MCF 10A (cell line): ENCODE data around the gene ZNF786. TPM values are rescaled to one million over a fixed set of nuclear protein-coding genes. Genes with fewer than 3 reads are reported as not detected.
"Not testable (repeated sequence)": the region's sequence is repeated elsewhere in the genome, so short reads cannot be mapped to it uniquely, and the experiment has no call there.

Source experiments
- BruUV-seq: library from RNA; stranded (reverse); fragments of 400-500 nt; replicated peaks from 2 replicates; lab custom pipeline; 2021; lab: Mats Ljungman, UMichigan
- CTCF ChIA-PET: fragments of 300-600 bp; sonication (Branson Sonifier 250); formaldehyde crosslinking; extraction: SDS; loops from one replicate; lab custom pipeline; 2021; ENCODE audit warnings: antibody characterized with exemption, inconsistent platforms; lab: Yijun Ruan, JAX
- POLR2A ChIA-PET: fragments of 300-600, 350-650 bp; sonication (Branson Sonifier 250); formaldehyde crosslinking; extraction: SDS; loops from one replicate; lab custom pipeline; 2020; ENCODE audit warnings: antibody characterized with exemption, inconsistent platforms; lab: Yijun Ruan, JAX
- DNase-seq: peaks from one replicate; pipeline ENCODE4 v3.0.0-alpha.2; 2018; ENCODE audit not compliant: unreplicated experiment
- H3K27ac Mint-ChIP-seq: one replicate; pipeline ENCODE4 v1.8.0; 2022; ENCODE audit warnings: mild to moderate bottlenecking, low read depth, mixed read lengths; ENCODE audit not compliant: unreplicated experiment
- H3K27me3 Mint-ChIP-seq: one replicate; pipeline ENCODE4 v1.8.0; 2022; ENCODE audit warnings: mixed read lengths; ENCODE audit not compliant: insufficient read depth, unreplicated experiment
- H3K36me3 Mint-ChIP-seq: one replicate; pipeline ENCODE4 v1.8.0; 2022; ENCODE audit warnings: mild to moderate bottlenecking, moderate library complexity, mixed read lengths; ENCODE audit not compliant: insufficient read depth, unreplicated experiment
- H3K4me1 Mint-ChIP-seq: one replicate; pipeline ENCODE4 v1.8.0; 2022; ENCODE audit warnings: mixed read lengths; ENCODE audit not compliant: insufficient read depth, unreplicated experiment
- H3K4me3 Mint-ChIP-seq: one replicate; pipeline ENCODE4 v1.8.0; 2022; ENCODE audit warnings: mild to moderate bottlenecking, moderate library complexity, mixed read lengths; ENCODE audit not compliant: unreplicated experiment
- H3K9me3 Mint-ChIP-seq: one replicate; pipeline ENCODE4 v1.8.0; 2022; ENCODE audit warnings: mixed read lengths; ENCODE audit not compliant: unreplicated experiment
- intact Hi-C: fragments of 100-400 bp; cut with micrococcal nuclease; formaldehyde crosslinking; loops from 2 replicates; pipeline ENCODE4 v1.14.1; 2022
- total RNA-seq: library from RNA; stranded (reverse); gene quantifications from 2 replicates; pipeline ENCODE4 v1.2.3, GENCODE V29; 2022
- TF ChIP-seq, protein P1 (sequence below): fragments of 200-600 bp; IDR thresholded peaks from one replicate; pipeline ENCODE4 v1.8.0; 2022; ENCODE audit warnings: antibody characterized with exemption, mild to moderate bottlenecking; ENCODE audit not compliant: unreplicated experiment

The ZNF786 gene
- total RNA-seq, 1 experiment from 2014 or later: 5.6 TPM

DNA sequence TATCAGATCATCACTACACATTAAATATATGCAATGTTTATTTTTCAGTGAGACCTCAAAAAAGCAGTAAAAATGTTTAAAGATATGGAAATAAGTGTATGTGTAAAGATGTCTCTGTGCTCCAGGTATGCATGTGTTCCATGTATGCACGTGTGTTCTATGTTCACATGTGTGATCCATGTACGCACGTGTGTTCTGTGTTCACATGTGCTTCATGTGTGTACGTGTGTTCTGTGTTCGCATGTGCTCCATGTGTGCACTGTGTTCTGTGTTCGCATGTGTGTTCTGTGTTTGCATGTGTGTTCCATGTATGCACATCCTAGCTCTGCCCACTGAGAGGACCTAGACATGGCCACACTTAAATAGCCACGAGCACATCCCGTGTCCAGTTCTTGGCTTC, 46.6 kb downstream of the ZNF786 start:
- TF ChIP-seq, protein P1, sequence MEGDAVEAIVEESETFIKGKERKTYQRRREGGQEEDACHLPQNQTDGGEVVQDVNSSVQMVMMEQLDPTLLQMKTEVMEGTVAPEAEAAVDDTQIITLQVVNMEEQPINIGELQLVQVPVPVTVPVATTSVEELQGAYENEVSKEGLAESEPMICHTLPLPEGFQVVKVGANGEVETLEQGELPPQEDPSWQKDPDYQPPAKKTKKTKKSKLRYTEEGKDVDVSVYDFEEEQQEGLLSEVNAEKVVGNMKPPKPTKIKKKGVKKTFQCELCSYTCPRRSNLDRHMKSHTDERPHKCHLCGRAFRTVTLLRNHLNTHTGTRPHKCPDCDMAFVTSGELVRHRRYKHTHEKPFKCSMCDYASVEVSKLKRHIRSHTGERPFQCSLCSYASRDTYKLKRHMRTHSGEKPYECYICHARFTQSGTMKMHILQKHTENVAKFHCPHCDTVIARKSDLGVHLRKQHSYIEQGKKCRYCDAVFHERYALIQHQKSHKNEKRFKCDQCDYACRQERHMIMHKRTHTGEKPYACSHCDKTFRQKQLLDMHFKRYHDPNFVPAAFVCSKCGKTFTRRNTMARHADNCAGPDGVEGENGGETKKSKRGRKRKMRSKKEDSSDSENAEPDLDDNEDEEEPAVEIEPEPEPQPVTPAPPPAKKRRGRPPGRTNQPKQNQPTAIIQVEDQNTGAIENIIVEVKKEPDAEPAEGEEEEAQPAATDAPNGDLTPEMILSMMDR: no peak
- POLR2A ChIA-PET: interaction anchor here (0.6 kb wide), 1 partner anchor 30 kb away, joined by 3 read pairs; no protein-coding TSS in a partner anchor
- Mint-ChIP-seq H3K36me3 (no peaks in the 10 kb centered on the region), H3K27ac (no peak overlapping the region), H3K9me3 (no peaks in the 10 kb centered on the region), H3K4me1 (no peaks in the 10 kb centered on the region), H3K4me3 (no peak overlapping the region), H3K27me3 (no peaks in the 10 kb centered on the region)
- no peak for DNase-seq
- no TSS peak for BruUV-seq
- intact Hi-C loops: no loop called here
- CTCF ChIA-PET: interaction anchor here (0.8 kb wide), 1 partner anchor 56 kb away, joined by 4 read pairs; no protein-coding TSS in a partner anchor

DNA sequence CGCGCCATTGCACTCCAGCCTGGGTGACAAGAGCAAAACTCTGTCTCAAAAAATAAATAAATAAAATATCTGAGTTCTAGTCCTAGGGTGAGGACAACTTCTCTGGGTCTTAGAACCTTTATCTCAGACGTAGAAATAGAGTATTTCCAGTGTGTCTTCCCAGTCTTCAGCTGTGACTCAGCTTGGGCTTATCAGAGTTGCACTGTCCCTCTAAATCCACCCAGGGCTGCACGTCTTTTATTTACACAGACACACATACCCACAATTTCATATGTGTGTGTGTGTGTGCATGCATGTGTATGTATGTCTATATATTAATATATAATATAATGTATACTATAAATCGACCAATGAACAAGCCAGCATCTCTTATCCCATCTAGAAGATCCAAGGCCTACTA, 49.2 kb downstream of the ZNF786 start:
- H3K36me3 Mint-ChIP-seq: no peaks in the 10 kb centered on the region
- H3K27me3 Mint-ChIP-seq: no peaks in the 10 kb centered on the region
- TF ChIP-seq, protein P1: no peak
- ChIA-PET POLR2A (no interaction called here), CTCF (interaction anchor here (0.6 kb wide), 1 partner anchor 669 kb away, joined by 3 read pairs; no protein-coding TSS in a partner anchor)
- H3K27ac Mint-ChIP-seq: no peak overlapping the region
- intact Hi-C loops: no loop called here
- no peaks in the 10 kb centered on the region for H3K4me1 Mint-ChIP-seq
- no peaks in the 10 kb centered on the region for H3K9me3 Mint-ChIP-seq
- H3K4me3 Mint-ChIP-seq: no peak overlapping the region
- BruUV-seq: no TSS peak
- DNase-seq: no peak

DNA sequence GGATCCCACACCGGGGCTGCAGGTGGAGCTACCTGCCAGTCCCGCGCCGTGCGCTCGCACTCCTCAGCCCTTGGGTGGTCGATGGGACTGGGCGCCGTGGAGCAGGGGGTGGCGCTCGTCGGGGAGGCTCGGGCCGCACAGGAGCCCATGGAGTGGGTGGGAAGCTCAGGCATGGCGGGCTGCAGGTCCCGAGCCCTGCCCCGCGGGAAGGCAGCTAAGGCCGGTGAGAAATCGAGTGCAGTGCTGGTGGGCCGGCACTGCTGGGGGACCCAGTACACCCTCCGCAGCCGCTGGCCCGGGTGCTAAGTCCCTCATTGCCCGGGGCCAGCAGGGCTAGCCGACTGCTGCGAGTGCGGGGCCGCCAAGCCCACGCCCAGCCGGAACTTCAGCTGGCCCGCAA, 51.9 kb downstream of the ZNF786 start:
- H3K27me3 Mint-ChIP-seq, H3K9me3 Mint-ChIP-seq, H3K27ac Mint-ChIP-seq, intact Hi-C loops, POLR2A ChIA-PET, H3K4me3 Mint-ChIP-seq, H3K4me1 Mint-ChIP-seq, BruUV-seq, H3K36me3 Mint-ChIP-seq, DNase-seq: not testable (repeated sequence)
- CTCF ChIA-PET: interaction anchor here (1.0 kb wide), 1 partner anchor 20 kb away, joined by 4 read pairs; no protein-coding TSS in a partner anchor

DNA sequence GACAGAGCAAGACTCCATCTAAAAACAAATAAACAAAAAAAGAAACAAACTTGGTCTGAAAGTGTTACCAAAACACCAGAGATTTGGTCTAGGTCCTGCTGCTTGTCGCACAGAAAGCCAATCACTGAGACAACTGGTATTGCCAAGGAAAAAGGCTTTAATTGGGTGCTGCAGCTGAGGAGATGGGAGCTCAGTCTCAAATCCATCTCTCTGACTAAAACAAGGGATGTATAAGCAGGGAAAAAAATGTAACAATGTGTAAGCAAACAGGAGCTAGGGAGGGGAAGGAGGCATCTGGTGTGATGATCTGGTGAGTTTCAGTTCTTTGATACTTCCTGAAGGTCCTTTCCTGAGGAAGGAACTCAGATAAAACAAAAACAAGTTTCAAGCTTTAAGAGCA, 53.8 kb downstream of the ZNF786 start:
- no peak for DNase-seq
- Mint-ChIP-seq H3K9me3 (no peaks in the 10 kb centered on the region), H3K4me3 (no peak overlapping the region), H3K27me3 (no peaks in the 10 kb centered on the region), H3K27ac (no peak overlapping the region), H3K36me3 (no peaks in the 10 kb centered on the region), H3K4me1 (no peaks in the 10 kb centered on the region)
- ChIA-PET CTCF (interaction anchor here (0.5 to 1.2 kb wide), 3 partner anchors 13 to 674 kb away, joined by 3 read pairs; no protein-coding TSS in a partner anchor), POLR2A (interaction anchor here (1.0 kb wide), 1 partner anchor 29 kb away, joined by 4 read pairs; no protein-coding TSS in a partner anchor)
- BruUV-seq: no TSS peak
- intact Hi-C loops: no loop called here
- TF ChIP-seq, protein P1: no peak
